Glomerular endothelial cell (primary cell): ENCODE results near the gene RREB1. TPM values are rescaled to one million over a fixed set of nuclear protein-coding genes. Genes with fewer than 3 reads are reported as not detected.

ENCODE experiments used
- DNase-seq: peaks from one replicate; pipeline ENCODE4 v3.0.0-alpha.2; 2011; ENCODE audit warnings: low read depth, low spot score; ENCODE audit errors: extremely low read depth
- total RNA-seq: library from RNA; depleted of rRNA; stranded (reverse); fragments of >200 nt; gene quantifications from 2 replicates; pipeline ENCODE4 v1.2.3, GENCODE V29; 2015

The RREB1 gene
- total RNA-seq, 1 donor from 2014 or later = 39.4 TPM

DNA sequence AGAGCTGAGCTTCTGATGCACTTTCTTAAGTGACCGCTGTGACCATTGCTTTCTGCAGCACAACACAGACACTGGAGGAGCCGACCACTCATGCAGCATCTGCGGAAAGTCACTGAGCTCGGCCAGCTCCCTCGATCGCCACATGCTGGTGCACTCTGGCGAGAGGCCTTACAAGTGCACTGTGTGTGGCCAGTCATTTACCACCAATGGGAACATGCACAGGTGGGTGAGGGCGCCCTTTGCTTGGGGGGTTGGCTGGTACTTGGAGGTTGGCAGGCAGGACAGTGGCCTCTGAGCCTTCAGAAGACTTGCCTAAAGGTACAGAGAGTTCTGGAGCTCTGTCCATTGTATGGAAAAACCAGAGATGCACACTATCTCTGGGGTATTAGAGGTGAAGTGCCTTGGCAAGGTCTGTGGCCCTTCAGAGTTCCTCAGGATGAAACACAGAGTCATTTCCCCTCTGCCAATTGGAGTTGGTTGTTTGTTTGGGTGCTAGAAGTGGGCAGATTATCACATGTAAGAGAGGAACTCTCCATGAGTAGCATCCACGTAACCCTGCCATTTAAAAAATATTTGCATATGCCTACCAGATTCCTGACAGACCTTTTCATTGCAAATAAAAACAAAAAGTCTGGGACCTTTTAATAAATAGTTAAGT lies 81.5 kb downstream of the RREB1 start:
- DNase-seq = no peak

DNA sequence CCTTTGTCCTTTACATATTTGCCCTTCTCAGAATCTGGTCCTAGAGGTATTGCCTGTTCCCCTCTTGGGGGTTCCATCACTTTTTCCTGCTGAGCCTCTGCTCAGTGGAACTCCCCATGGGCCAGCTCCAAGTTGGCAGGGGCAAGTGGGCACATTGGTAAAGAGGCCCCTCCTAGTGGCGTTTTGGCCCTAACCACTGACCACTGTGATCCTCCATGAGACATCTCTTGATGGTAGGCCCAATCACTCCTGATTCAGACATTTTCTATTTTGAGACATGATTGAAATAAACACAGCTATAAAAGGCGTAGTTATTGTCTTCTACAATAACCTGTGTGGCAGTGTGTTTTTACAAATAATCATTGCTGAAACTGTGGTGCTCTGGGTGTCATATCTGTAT lies 83.0 kb downstream of the RREB1 start:
- DNase-seq = no peak

DNA sequence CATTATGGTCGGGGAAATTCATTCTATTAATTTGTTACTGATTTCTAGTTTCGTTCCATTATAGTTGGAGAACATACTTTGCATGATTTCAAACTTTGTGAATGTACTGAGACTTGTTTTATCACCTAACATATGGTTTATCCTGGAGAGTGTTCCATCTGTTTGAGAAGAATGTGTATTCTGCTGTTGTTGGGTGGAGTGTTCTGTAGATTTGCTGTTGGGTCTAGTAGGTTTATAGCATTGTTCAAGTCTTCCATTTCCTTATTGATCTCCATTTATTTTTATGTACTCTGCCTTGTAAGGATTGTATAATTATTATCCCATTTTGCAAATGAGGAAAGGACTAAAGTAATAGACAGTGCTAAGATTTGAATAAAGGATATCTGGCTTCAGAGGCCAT lies 85.4 kb downstream of the RREB1 start:
- DNase-seq = no peak

DNA sequence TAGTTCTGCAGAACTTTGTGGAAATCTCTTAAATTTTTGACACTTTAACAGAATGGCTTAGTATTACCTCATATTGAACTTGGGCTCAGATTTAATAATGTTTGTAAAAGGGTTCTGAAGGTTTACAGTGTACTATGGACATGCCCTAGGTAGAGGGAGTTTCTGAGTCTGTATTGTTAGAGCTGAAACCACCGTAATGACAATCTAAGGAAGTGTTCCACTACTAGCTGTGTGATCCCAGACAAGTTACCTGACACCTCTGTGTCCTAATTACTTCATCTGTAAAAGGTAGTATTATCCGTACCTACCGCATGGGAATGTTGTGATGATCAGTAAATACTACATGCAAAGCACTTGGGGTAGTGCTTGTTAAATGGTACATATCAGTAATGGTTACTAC lies 86.9 kb downstream of the RREB1 start:
- no peak for DNase-seq

DNA sequence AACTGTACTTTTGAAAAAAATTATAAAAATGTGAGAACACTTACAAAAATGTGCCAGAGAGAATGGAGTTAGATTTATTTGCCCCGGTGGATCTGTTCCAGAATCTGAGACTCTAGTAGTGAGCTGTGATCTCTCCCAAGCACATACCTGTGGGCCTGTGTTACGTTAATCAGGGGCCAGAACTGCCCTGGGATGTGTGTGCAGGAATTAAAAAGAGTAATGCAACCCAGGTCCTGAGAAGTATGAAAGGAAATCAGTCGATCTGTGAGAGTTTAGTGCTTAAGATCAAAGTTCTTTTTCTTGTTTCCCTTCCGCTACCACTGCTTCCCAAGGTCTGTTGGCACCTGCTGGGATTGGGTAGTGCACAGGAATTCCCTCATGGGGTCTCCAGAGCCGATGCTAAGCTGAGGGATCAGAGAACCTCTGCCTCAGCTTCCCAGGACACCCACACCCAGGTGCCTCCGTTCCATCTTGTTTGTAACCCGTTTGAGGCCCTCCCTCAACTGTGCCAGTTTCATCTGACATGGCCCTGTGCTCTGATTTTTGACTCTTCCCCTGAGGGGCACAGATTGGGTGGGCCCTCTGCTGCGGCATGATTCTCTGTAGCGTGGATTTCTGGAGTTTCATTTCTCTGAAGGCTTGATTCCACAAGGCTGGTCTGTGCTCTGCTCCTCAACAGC lies 87.7 kb downstream of the RREB1 start:
- no peak for DNase-seq

DNA sequence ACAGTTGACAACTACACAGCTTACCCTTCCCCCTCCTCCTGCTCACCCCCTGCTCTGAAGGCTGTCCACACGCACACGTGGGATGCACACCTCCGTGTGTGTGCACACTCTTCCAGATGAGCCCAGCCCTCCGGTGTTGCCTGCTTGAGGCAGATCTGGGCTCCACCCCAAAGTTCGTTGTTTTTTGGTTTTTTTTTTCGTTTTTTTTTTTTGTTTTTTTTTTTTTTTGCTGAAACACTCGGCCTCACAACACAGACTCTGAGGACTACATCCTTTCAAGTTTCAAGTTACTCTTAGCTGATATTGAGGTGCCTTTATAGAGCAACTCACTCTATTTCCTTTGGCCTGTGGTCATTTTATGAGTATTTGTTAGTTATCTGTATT lies 88.2 kb downstream of the RREB1 start:
- no peak for DNase-seq

DNA sequence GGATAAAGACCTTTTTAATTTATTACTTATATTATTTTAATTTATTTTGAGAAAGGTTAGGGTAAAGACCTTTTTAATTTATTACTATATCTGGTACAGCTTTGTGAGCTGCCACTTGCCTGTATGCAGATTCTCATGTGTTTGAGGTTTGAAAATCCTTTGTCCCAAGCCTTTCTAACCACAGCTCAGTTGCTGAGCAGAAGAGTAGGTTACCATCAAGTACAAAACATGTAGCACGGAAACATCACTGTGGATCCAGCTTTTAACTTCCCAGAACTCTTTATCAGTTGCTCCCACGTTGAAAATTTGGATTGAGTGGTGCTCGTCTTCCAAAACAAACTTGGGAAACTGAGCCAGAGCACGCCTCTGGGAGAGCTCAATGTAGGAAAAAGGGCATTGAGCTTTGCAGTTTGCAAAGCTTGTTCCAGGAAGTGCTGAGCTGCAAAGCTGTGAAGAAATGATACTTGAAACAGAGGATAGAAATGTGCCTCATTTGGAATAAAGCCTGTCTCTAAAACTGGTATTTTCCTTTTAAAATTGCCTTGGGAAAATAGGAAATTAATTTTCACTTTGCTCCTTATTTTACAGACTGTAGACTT lies 89.0 kb downstream of the RREB1 start:
- no peak for DNase-seq

DNA sequence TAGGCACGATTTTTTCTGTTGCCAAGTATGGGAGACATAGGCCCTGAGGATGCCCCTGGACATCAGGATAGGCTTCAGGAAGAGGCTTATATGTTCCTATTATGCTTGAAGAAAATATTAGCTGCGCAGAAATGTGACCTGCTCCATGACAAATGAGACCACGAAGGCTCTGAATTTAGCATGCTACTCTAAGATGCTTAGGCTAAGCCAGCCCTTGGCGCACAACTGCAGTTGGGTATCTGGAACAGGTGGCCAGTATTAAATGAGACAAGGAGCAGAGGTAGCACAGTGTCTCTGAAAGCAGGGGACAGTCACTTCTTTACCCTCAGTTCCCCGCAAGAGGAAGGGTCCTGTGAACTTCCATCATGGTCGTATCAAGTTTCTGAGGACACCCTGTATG lies 90.0 kb downstream of the RREB1 start:
- no peak for DNase-seq

DNA sequence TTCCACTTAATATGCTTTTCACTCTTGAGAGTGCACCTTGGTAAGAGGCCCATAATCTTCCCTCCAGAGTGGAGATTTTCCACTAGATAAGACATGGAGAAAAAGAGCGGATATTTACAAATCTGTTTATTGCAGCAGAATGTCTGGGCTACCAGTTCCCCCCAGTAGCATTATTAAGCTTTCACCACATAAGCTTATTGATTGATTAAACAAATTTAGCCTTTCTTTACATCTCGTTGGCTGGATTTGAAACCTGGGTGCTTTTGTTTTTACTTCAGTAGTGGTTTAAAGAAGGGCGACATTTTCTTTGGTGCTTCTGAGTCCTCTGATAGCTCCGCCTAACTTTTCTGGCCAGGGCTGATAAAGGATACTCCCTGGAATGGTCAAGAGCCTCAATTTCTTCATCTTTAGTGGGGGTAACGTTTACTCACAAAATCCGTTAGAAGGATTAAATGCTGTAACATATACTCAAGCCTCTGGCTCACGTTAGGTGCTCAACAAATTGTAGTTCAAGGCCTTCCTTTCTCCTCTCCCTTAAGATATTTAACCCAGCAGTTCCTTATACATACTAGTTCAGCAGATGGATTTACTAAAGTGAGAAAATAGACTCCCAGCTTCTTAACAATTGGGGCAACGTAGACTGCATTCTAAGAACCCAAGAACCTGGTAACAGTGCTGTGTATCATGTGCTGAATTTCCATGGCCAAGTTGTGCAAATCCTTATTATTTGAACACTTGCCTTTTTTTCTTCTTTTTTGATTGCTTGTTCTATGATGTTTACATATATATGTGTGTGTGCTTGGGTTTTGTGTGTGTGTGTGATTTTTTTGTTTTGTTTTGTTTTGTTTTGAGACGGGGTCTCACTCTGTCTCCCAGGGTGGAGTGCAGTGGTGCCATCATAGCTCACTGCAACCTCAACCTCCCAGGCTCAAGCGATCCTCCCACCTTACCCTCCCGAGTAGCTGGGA lies 91.4 kb downstream of the RREB1 start:
- no peak for DNase-seq

DNA sequence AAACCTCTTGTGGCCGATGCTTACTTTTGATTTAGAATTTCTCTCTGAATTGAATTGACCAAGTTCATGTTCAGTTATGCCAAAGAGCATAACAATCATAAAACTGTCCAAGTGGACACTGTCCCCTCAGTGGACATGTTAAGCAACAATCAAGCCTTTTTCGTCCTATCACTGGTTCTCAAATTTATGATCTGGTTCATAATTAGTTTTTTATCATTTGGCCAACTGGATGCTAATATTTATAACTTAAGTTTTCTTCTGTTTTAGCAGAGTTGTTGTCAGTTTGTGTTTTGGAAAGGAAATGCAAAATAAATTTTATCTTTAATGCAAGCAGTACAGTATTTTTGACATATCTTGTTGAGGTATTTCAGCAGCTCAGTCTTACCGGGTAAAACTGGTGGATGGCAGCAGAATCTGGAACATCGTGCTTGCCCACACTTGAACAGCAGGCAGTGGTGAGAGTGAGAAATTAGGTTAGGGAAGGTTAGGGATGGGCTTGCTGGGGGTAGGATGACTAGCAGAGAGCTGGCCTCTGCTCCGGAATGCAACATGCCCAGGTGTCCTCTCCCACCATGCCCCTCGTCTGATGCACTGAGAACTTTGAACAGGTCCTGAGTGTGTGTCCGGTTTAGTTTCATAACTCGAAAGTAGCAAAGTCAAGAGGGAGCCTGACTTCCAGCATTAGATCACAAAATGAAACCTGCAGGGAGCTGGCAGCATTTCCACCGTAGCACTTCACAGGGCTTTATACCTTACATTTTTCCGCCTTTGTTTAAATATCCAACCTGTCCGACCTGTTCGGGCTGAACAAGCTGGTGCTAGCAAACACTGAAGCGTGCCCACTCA lies 93.1 kb downstream of the RREB1 start:
- no peak for DNase-seq

DNA sequence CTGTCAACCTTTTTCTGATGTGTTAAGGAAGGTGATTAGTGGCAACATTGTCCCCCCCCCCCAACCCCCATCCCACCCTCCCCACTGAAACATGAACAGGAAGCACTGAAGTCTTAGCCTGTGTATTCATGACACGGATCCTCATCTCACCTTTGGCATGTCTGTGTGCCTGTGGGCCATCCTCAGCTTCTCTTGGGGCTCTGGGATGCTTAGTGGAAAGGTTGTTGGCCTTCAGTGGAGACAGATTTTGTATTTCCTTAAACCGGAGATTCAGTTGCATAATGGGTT lies 93.6 kb downstream of the RREB1 start:
- no peak for DNase-seq

DNA sequence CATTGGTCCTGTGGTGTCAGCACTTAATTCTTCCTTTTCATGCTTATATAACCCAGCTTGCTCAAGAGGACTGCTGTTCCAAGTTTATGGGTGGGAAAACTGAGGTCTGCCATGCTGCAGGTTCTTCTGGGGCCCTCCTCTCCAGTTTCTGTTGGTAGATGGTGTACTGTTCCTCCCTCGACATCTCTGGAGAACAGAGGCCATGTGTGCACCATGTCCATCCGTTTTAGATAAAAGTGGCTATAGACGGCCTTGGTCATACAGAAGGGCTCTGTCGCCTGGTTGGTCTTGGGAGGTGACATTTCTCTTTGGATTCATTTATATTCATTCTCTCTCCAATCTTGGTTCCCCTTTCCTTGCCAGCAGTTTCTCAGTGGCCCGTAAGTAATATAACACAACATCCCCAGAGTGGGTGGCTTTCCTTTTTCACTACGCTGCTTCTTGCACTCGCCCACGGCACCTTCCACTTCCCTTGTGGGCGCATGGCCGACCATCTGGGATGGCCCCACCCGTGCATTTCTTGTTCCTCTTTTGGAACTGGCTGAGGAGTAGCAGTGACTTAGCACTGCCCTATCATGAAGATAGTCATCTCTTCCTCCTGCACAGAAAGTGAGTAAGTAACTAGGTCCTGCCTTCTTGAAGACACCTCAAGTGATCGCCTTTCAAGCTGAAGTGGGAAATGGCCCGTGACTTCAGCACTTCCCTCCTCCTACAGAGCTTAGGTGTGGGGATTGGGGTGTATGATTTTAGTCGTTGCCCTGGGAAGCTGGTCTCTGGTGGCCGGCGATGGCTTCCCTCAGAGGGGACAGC lies 94.2 kb downstream of the RREB1 start:
- no peak for DNase-seq

DNA sequence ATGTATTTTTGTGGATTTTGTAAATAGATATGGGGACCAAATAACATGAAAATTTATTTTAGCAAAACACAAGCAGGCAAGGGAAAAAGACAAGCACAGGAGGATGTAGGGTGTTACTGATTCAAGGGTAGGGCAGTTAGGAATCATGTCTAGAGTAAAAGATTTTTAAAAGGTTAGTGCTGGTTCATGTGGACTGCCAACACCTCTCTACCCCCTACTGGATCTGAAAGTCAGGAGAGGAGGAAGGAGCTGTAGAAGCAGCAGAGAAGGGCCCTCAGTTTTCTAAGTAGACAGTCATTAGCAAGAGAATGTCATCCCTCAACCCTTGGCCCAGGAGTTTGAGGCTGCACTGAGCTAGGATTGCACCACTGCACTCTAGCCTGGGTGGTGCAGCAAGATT lies 95.2 kb downstream of the RREB1 start:
- DNase-seq = no peak

DNA sequence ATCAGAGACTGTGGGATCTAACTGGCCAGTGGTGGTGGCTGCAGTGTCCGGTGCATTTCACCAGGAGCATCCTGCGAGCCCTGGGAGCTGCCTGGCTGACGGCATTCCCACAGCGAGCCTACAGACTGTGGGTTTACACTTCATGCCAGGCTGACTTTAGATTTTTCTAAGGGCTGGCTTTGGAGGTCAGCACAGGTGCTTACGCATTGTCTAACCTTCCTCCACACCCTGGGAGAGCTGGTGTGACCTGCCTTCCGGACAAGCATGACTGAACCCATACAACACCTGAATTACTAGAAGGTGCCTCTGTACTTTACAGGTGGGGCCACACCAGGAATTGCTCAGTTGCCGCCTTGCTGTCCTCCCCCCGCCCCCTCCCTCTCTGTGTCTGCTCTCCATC lies 96.2 kb downstream of the RREB1 start:
- no peak for DNase-seq

DNA sequence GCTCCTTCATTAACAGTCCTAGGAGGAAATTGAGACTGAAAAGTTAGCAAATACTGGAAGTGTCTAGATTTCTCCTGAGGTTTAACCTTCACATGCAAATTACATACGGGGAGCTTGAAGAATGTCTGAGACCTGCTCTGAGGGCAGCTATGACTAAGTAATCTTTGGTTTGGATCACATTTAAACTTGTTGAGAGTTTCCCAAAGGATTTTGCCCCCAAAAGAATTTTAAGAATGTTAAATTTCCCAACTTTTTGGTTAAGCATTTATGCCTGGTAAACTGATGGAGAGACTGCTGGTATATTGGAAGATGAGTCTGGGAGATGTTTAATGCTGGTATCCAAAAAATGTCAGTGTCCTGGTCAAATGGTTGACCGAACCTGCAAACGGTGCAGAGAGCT lies 97.0 kb downstream of the RREB1 start:
- no peak for DNase-seq

DNA sequence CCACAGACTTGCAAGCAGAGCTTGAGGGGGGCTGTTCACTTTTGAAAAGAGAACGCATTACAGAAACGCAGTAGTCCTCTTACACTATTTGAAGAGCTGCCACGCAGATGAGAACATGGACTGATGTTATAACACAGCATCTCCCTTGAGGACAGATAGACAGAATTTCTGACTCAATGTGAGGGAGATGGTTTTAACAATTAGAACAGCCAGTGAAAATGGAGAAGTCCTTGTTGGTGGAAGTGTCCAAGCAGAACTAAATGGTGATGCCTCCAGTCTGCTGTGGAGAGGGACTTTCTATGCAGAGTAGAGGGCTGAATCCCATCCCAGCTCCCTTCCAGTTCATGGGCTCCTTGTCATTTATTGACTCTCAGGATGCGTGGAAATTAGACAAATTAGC lies 100.0 kb downstream of the RREB1 start:
- no peak for DNase-seq

DNA sequence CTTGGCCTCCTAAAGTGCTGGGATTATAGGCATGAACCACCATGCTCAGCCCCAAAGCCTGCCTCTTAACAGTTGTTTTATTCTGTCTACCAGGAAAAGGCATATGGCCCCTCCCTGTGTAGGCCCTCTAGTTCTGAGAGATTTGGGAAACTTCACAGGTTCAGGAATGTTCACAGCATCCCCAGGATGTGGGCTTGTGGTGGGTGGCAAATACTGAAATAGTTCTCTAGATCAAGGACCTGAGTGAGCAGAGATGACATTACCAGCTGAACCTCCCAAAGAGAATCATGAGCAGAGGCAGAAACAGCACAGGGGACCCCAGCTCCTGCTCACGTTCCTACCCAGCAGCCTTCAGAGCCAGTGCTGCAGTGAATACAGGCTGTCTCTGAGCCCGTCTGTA lies 105.7 kb downstream of the RREB1 start:
- DNase-seq = no peak

DNA sequence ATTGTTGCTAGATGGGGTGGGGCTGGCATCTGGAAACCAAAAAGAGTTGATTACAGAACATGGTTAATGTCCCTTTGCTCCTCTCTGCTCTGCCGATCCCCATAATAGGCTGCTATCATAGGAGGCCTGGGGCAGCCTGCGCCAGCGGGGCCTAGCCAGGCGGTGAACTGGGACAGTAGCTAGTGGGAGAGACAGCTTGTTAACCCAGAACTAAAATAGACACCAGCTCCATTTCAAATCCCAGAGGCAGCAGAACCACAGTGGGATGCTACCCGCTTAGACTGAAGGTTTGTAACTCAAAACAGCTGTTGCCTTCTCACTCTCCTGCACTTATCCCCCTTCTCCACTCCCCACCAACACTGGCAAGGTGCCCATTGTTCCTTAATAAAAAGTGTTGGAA lies 106.7 kb downstream of the RREB1 start:
- DNase-seq = no peak

DNA sequence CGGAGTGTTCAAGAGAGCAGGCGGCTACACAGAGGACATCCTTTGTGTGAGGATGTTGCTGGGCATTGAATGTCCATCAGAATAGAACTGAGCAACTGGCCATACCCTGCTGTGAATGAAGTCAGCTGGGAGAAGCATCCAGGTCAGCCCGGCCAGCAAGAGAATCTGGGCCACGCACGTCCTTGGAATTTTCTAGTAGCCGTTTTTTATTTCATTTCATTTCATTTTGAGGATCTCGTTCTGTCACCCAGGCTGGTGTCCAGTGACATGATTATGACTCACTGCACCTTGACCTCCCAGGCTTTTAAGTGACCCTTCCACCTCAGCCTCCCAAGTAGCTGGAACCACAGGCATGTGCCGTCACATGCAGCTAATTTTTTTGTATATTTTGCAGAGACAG lies 107.4 kb downstream of the RREB1 start:
- DNase-seq = no peak

DNA sequence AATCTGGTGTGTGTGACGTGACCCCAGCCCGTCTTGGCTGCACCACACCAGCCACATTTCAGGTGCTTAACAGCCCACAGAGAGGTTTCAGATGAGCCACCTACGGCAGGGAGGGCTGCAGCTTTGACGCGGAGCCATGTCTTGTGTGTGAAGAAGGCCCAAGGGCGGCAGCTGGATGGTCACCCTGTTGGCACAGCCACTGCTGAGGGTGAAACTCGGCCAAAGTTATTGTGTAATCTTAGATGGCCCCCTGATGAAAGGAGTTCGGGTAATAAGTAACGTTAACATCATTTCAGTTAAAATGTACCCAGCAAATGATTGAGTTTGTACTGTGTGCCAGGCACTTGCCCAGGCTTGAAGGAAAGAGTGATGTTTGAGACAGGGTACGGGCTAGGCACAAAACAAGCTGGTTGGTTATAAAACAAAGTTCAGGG lies 108.1 kb downstream of the RREB1 start:
- DNase-seq = no peak
